GM18508 (cell line): ENCODE data around the gene MLLT3.

Source experiments
- ATAC-seq: cut with Tn5 transposase; IDR thresholded peaks from one replicate; pipeline ENCODE4 v1.9.1; 2021; ENCODE audit warnings: moderate number of reproducible peaks; ENCODE audit not compliant: insufficient read depth, unreplicated experiment

MLLT3 gene

GRCh38 chr9:20441711-20442423 is 180.4 kb downstream of the MLLT3 start:
- no peak for ATAC-seq

GRCh38 chr9:20441166-20441565 is 181.1 kb downstream of the MLLT3 start:
- ATAC-seq, result no peak

GRCh38 chr9:20437476-20437875 is 184.8 kb downstream of the MLLT3 start:
- no peak for ATAC-seq

GRCh38 chr9:20436476-20437195 is 185.7 kb downstream of the MLLT3 start:
- no peak for ATAC-seq

- ATAC-seq, result no peak
Measured at GRCh38 chr9:20428976-20429375, 193.3 kb downstream of the MLLT3 start.

GRCh38 chr9:20427359-20427758 is 194.9 kb downstream of the MLLT3 start:
- no peak for ATAC-seq

GRCh38 chr9:20426019-20426418 is 196.3 kb downstream of the MLLT3 start:
- no peak for ATAC-seq

- no peak for ATAC-seq
Measured at GRCh38 chr9:20419533-20419932, 202.8 kb downstream of the MLLT3 start.

GRCh38 chr9:20418485-20418884 is 203.8 kb downstream of the MLLT3 start:
- ATAC-seq, result no peak

GRCh38 chr9:20417373-20418080 is 204.8 kb downstream of the MLLT3 start:
- ATAC-seq, result no peak

GRCh38 chr9:20414150-20414549 is 208.1 kb downstream of the MLLT3 start:
- no peak for ATAC-seq

- ATAC-seq, result no peak
Measured at GRCh38 chr9:20409321-20410092, 212.8 kb downstream of the MLLT3 start.

GRCh38 chr9:20408513-20408912 is 213.8 kb downstream of the MLLT3 start:
- ATAC-seq, result no peak

- ATAC-seq, result no peak
Measured at GRCh38 chr9:20407013-20407412, 215.3 kb downstream of the MLLT3 start.

GRCh38 chr9:20406344-20406743 is 216.0 kb downstream of the MLLT3 start:
- no peak for ATAC-seq

- ATAC-seq, result no peak
Measured at GRCh38 chr9:20405616-20406015, 216.7 kb downstream of the MLLT3 start.

- ATAC-seq, result no peak
Measured at GRCh38 chr9:20405078-20405477, 217.2 kb downstream of the MLLT3 start.

- no peak for ATAC-seq
Measured at GRCh38 chr9:20404192-20404813, 218.0 kb downstream of the MLLT3 start.

GRCh38 chr9:20403346-20403745 is 219.0 kb downstream of the MLLT3 start:
- no peak for ATAC-seq

- no peak for ATAC-seq
Measured at GRCh38 chr9:20402273-20402875, 219.9 kb downstream of the MLLT3 start.
